Measurements from ENCODE around the gene WDR31.
"Not testable (repeated sequence)": the region's sequence is repeated elsewhere in the genome, so short reads cannot be mapped to it uniquely, and the experiment has no call there.

The WDR31 gene

DNA sequence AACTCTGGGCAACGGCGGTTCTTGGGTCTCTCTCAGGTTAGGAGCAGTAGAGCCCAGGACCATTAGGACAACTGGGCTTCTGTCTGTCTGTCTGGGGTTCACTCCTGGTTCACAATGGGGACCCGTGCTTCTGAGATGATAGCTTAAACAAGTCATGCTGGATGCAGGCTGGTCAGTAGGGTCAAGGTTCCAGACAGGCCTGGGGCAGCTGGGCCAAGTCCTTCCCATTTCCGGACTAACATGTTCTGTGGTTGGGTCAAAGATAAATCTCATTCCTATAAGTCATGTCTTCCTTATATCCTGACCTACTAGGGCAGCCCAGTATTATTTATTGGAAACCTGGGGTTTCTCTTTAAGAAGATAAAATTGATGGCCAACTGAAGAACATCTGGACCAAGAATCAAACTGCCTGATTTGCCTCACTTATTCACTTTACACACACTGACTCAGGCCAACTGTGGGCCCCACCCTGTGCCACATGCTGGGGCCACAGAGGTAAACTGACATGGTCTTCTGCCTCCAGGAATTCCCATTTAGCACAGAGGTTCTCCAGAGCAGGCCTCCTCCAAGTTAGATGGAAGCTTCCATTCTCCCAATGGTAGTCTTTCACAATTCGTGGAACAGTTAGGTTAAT is 28.4 kb upstream of the WDR31 start:
- DNase-seq (ENCODE audit: low read depth), result no peak

DNA sequence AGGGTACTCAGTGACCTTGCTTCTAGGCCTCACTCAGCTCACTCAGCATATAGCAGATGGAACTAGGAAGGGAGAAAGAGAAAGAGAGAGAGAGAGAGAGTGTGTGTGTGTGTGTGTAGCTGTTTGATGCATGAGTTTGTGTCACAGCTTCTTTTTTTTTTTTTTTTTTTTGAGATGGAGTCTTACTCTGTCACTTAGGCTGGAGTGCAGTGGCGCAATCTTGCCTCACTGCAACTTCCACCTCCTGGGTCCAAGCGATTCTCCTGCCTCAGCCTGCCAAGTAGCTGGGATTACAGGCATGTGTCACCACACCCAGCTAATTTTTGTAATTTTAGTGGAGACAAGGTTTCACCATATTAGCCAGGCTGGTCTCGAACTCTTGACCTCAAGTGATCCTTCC is 25.6 kb upstream of the WDR31 start:
- not testable (repeated sequence) for DNase-seq (ENCODE audit: low read depth)

DNA sequence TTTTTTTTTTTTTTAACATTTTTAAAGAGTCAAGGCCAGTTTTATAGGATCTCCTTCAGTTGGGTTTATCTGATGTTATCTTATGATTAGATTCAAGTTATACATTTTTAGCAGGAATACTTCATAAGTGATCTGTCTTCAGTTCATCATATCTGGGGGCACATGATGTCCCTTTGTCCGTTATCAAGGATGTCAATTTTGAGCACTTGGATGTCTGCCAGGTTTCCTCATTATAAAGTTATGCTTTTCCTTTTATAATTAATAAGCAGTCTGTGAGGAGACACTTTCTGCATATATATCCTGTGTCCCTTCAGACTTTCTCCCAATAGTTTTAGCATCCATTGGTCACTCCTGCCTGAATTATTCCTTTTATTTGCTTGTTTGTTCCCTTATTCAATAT is 24.9 kb upstream of the WDR31 start:
- no peak for DNase-seq (ENCODE audit: low read depth)

DNA sequence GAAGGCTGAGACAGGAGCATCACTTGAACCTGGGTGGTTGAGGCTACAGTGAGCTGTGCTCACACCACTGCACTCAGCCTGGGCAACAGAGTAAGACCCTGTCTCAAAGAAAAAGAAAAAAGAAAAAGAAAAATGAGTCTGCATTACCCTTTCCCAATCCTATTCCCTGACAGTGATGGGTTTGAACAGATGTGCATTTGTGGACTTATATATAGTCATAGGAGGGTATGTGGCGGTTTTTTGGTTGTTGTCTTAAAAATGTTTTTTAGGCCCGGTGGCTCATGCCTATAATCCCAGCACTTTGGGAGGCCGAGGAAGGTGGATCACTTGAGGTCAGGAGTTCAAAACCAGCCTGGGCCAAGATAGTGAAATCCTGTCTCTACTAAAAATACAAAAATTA is 23.3 kb upstream of the WDR31 start:
- no peak for DNase-seq (ENCODE audit: low read depth)

DNA sequence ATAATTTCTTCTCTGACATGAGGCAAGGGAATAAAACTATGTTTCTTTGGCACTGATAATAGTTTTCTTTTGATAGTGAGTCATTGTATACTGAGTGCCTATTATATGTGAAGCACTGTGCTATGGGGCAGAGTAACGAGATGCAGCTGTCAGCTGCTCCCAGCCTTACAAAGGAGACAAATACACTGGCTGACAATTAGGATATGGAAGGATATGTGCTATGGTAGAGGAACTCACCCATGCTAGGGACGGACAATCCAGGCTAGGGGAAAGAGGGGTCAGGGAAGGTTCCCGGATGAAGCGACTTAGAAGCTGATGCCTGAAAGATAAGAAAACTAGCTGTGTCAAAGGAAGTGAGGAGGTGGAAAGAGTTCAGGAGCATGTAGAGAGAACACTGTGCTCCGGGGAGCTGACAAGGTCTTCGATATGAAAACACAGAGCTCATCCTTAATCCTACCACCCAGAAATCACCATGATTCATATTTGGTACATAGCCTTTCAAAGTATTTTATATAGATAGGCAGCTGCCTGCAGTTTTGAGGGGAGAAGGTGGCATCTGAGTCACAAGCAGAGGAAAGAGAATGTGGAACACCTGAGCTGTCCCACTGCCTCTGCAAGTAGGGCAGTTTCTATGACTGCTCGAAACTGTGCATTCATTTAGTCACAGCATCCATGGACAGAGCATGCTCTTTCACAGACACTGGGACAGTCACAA is 21.4 kb upstream of the WDR31 start:
- DNase-seq (ENCODE audit: low read depth), result no peak

DNA sequence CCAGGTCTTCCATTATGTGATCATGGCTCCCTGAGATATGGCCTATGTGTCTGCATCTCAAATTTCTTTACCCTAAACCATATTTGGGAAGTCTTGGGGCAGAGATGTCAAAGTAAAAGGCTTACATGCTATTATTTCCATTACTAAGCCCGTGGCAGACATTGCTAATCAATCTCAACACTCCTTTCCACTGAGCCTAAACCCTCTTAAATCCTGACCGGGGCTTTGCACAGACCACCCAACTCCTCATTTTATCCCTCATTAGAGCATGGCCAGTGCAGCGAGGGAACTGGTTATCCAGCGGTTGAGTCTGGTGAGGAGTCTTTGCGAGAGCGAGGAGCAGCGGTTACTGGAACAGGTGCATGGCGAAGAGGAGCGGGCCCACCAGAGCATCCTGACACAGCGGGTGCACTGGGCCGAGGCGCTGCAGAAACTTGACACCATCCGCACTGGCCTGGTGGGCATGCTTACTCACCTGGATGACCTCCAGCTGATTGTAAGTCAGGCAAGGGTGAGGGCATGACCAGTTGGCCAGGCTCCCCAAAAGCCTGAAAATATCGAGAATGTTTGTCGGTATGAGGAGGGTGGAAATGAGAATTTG is 20.3 kb upstream of the WDR31 start:
- no peak for DNase-seq (ENCODE audit: low read depth)

DNA sequence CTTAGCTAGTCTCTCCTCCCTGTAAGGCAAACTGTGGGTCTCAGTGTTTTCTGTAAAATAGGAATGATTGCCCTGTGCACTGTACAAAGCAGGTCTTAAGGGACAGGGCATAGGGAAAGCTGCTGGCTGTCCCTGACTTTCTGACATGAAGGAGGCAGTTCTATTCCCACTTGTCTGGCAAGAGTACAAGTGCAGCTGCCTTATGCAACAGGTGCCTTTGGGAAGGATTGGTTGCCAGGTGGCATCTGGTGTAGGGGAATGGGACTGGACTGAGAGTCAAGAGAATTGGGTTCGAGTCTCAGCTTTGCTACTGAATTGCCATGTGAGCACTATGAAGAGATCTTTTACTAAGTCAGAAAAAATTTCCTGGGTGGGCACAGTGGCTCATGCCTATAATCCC is 19.3 kb upstream of the WDR31 start:
- no peak for DNase-seq (ENCODE audit: low read depth)

DNA sequence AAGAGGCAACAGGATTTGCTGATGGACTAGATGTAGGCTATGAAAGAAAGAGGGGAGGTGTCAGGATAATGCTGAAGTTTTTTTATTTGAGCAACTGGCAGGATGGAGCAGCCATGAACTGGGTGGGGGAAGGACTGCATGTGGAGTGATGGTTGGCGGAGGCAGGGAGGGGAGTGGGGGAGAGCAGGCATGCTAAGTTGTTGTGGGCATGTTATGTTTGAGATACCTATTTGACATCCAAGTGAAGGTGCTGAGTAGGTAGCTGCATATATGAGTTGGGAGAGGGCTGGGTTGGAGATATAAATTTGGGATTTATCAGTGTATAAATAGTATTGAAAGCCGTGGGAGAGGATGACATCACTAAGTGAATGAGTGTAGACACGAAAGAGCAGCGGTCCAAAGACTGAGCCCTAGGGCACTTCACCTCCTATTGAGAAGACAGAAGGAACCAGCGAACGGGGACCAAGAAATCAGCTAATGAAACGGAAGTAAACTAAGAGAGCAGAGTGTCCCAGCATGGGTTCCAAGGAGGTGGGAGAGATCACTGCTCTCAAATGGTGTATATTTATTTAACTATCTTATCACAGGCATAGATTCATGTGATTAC is 16.7 kb upstream of the WDR31 start:
- DNase-seq (ENCODE audit: low read depth), result no peak

DNA sequence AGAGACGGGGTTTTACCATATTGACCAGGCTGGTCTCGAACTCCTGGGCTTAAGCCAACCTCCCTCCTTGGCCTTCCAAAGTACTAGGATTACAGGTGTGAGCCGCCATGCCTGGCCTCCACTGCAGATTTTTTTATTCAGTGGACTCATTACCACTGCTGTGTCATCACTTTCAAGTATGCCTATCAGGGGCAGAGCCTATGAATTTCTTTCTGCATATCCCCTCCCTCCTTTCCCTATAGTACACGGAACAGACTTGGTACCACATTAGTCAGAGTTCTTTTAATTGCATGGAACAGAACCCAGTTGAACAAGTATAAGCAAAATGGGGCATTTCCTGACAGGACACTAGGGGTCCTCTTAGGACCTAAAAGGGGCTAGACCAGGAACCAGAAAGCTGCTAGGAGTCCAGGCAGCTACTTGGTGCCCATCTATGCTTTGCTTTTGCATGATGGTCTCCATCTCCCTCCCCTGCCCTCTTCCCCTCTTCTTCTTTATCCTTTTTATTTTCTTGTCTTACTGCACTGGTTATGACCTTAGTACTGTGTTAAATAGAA is 15.0 kb upstream of the WDR31 start:
- no peak for DNase-seq (ENCODE audit: low read depth)

DNA sequence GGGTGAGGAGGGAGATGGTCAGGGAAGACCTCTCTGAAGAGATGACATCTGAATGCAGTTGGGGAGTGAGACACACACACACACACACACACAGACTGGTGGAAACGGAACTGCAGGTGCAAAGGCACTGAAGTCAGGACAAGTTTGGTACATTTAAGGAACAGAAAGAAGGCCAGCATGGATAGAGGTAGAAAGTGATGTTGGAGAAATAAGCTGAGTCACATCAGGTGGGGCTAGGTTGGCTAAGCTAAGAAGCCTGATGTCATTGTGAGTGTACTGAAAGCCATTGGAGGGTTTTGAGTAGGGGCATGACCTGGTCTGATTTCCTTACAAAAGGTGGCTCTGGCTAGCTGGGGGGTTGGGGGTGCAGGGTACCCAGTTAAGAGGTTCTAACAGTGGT is 12.3 kb upstream of the WDR31 start:
- DNase-seq (ENCODE audit: low read depth), result no peak

DNA sequence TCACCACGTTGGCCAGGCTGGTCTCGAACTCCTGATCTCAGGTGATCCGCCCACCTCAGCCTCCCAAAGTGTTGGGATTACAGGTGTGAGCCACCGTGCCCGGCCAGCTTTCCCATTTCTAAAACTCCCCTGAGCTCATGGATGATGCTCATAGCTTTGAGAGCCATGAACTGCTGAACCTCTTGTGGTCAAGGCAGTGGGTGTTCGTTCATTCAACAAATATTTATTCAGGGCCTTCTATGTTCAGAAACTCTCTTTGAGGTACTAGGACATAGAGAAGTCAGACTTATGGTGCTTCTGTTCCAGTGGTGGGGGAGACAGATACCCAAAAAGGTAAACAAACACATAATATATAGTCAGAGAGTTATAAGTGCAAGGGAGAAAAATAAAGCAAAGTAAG is 11.9 kb upstream of the WDR31 start:
- DNase-seq (ENCODE audit: low read depth), result no peak

DNA sequence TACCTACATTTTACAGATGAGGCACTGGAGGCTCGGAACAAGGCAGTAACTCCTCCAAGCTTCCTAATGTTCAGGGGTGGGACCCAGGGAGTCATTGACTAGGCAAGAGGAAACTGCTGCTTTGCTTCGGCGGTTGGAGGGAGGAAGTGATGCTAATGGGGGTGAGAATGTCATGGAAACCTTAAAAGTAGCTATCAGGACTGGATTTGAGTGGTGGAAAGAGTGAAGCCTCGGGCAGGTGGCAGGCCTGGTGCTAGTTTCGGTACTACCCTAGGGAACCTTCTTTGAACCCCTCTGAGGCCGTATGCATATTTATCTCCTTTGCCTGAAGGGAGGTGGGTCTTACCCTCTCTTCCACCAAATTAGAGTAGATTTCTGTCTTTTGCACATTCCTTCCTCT is 10.9 kb upstream of the WDR31 start:
- DNase-seq (ENCODE audit: low read depth), result no peak

DNA sequence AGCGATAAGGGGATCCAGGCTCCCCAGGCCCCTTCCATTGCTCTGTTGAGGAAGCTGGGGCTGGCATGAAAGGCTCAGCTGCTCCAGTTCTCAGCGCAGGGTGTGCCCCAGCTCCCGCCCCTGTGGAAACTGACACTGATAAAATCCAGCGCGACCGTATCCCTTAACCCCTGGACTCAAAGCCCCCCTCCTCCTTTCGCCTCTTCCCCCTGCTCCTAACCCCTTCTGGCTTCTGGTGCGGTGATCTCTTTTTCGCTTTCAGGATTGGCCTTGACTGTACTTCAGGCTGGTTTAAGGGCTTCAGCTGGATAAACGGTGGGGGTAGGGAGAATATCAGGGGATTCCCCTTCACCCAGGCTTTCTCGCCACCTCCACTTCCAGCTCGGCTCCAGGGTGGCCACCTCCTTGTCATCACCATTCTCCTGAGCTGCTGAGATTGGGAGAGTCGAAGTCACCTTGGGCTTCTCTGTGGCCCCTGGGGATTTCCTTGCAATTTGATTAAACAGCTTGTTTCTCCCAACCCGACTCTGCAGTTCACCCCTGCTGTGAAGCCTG is 10.1 kb upstream of the WDR31 start:
- DNase-seq (ENCODE audit: low read depth), result no peak

DNA sequence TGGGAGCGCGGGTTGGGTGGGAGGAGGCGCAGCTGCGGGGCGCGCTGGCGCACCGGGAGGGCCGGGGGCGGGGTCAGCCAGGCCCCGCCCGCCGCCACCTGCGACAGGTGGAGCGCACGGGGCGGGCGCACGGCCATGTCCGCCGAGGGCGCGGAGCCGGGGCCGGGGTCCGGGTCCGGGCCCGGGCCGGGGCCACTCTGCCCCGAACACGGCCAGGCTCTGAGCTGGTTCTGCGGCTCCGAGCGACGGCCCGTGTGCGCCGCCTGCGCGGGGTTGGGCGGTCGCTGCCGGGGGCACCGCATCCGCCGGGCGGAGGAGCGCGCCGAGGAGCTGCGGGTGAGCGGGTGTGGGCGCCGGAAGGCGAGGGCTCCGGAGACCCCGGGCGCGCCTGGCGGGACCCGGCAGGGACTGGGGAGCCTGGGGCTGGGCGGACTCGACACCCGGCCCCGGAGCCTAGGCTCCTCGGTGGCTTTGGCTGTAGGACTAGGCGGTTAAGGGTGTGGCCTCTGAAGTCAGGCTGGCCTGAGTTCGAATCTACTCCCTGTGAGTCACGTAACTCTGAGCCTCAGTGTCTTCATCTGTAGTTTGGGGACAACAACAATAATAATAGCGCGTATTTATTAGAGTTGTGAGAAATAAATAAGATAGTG is 9.5 kb upstream of the WDR31 start, which contains the start of gene BSPRY:
Gene BSPRY, plus strand, starts transcription at position 97 of the 650 bp plus-strand sequence. Its CDS starts 39 bp downstream, at position 136.
- DNase-seq (ENCODE audit: low read depth), result no peak

DNA sequence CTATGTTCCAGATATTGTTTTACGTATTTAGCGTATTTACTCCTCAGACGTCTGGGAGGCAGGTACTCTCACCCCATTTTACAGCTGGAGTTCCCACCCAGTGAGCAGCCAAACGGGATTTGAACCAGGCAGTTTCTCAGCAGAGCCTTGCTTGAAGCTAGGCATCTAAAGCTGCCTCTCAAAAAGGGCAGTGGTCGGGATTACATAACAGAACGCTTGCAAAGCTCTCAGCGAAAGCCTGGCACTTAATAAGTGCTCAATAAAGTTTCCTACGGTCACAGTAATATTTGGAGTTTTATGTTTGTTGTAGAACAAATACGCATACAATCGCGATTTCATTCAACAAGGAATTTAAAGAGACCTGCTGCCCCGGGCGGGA is 9.0 kb upstream of the WDR31 start:
- no peak for DNase-seq (ENCODE audit: low read depth)

DNA sequence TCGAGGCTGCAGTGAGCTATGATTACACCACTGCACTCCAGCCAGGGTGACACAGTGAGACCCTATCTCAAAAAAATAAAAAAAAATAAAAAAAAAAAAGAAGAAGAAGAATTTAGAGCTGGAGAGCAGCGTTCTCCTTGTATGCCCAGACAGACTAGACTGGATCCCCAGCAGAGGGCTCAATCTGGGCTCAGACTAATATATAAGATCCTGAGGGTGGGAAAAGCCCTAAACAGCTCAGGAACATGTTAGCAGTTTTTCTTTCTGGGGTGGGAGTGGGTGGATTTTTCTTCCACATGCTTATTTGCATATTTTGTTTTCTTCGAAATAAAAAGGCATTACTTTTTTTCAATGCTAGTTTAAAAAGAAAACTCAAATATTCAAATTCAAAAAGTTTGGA is 8.4 kb upstream of the WDR31 start:
- DNase-seq (ENCODE audit: low read depth), result no peak

DNA sequence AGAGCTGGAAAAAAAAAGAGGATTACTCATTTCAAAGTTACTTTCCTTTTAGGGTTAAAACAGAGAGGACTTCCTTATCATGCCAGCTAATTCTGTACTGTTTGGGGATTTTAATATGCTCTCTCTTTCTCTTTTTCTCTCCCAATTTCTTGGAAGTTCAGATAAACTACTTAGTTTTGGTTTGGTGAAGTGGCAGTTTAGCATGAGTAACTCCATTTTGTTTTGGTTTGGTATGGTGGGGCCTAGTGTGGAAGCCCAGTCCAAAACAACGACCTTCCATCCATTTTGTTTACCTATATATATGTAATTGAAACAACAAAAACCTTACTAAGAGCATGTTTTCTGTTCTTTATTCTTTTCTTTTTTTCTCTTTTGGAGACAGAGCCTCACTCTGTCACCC is 5.6 kb upstream of the WDR31 start:
- no peak for DNase-seq (ENCODE audit: low read depth)

DNA sequence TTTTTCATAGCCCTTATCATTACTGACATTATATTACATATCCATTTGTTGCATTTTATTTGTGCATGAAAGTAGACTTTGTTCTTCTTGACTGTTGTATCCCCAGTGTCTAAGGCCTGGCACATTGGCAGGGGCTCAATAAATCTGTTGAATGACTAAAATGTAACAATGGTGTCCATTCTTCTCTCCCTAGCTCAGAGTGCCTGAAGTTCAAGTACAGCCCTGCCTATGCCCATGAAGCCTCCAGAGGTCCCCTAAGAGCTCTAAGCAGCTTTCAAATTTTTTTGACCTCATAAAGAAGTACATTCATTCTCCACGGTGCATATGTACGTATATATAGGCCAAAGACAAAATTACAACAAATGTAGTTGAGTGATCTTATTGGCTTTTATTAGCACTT is 5.1 kb upstream of the WDR31 start:
- no peak for DNase-seq (ENCODE audit: low read depth)

DNA sequence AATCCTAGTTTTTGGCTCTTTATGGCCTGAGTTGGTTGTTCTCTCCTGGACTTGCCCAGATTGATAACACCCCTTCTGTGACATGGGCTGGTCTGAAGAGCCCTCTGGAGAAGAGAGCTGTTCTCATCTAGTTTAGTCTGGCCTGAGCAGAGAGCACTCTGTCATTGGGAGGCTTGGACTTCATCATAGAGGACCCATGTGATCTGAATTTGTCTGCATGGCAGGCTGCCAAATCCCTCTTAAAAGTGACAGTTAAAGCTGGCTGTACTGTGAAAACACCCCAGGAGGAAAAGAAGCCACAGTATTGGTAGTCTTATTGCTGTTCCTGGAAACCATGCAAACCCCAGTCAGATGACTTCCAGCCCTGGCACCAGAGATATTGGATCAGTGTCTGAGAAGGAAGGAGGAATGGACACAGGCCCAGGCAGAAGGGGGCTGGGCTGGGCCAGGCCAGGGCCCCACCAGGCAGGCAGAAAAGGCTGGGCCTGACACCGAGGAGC is 3.7 kb upstream of the WDR31 start:
- no peak for DNase-seq (ENCODE audit: low read depth)

DNA sequence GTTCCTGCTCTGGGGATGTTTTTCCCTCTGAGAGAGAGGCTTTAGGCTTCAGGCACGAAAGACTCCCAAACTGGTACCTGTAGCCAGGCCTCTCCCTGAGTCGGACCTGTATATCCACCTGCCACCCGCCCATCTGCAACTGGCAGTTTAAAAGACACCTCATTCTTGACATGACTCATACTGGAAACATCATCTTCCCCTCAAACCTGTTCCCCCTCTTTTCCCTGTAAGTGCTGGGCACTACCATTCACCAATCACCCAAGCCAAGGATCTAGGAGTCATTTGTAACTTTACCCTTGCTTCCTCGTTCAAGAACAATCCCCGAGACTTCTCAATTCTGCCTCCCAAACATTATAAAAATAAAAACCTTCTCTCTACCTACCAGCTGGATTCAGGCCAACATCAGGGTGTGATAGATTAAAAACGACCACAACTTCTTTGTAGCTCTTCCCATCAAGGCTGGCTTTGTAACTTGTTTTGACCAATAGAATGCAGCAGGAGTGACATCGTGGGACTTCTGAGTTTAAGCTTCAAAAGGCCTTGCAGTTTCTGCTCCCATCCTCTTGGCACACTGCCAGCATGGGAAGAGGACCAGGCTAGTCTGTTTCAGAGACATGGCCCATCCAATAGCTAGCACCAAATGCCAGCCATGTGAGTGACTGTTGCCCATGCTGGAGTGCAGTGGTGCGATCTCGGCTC is 1.8 kb upstream of the WDR31 start:
- no peak for DNase-seq (ENCODE audit: low read depth)

DNA sequence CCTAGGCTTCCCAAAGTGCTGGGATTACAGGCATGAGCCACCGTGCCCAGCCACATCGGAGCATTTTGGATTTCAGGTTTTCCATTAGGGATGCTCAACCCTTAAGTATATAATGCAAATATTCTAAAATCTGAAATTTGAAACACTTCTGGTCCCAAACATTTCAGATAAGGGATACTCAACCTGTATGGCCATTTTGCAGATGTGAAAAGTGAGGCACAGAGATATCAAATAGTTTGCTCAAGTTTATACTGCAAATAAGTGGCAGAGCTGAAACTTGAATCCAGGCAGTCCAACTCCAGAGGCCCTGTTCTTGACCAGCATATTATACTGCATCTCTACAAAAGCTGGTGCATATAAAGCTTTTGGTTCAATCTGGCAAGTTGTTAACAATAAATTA is 2.4 kb downstream of the WDR31 start:
- DNase-seq (ENCODE audit: low read depth), result no peak
